22Rv1 (cell line): ENCODE results near the gene PITPNM1.

Source experiments
- CTCF ChIP-seq: fragments of 450-650 bp; IDR thresholded peaks from 2 replicates; pipeline ENCODE4 v1.5.1; 2017; ENCODE audit warnings: mild to moderate bottlenecking
- ZFX ChIP-seq: fragments of 450-650 bp; IDR thresholded peaks from 2 replicates; pipeline ENCODE4 v1.6.1; 2017; ENCODE audit warnings: antibody characterized with exemption, borderline replicate concordance

- TF ChIP-seq CTCF (no peak), ZFX (no peak)
Measured at GRCh38 chr11:67489885-67490726, 15.1 kb downstream of the PITPNM1 start.
